K562 (cell line): ENCODE results near the gene MYOM1. TPM values are rescaled to one million over a fixed set of nuclear protein-coding genes. Genes with fewer than 3 reads are reported as not detected.

Source experiments
- CSDE1 ChIP-seq, 2 experiments: fragments of 450-650 bp; IDR thresholded peaks; 2 replicates each; pipeline ENCODE4 v1.6.1; 2016; ENCODE audit warnings: mild to moderate bottlenecking in 1 of 2
- DIDO1 ChIP-seq: fragments of 450-650 bp; IDR thresholded peaks from 2 replicates; pipeline ENCODE4 v1.6.1; 2016; ENCODE audit warnings: low read depth, missing biosample characterization, missing genetic modification characterization
- DPF2 ChIP-seq: fragments of 450-650 bp; IDR thresholded peaks from 2 replicates; pipeline ENCODE4 v1.6.1; 2016
- FIP1L1 ChIP-seq: fragments of 200-400 bp; formaldehyde crosslinking; IDR thresholded peaks from 2 replicates; pipeline ENCODE4 v1.6.1; 2018; ENCODE audit warnings: mild to moderate bottlenecking, low read depth, low read length; ENCODE audit not compliant: poor library complexity, severe bottlenecking
- ILK ChIP-seq: fragments of 450-650 bp; IDR thresholded peaks from 2 replicates; pipeline ENCODE4 v1.6.1; 2016; ENCODE audit warnings: missing genetic modification characterization, low read depth, mild to moderate bottlenecking, missing compliant biosample characterization, moderate library complexity, borderline replicate concordance
- MIER1 ChIP-seq: fragments of 450-650 bp; IDR thresholded peaks from 2 replicates; pipeline ENCODE4 v1.6.1; 2016; ENCODE audit warnings: antibody characterized with exemption, mild to moderate bottlenecking, low read depth
- PHF20 ChIP-seq: fragments of 450-650 bp; IDR thresholded peaks from 2 replicates; pipeline ENCODE4 v1.6.1; 2018; ENCODE audit not compliant: partially characterized antibody
- RBFOX2 ChIP-seq: fragments of 200-400 bp; formaldehyde crosslinking; IDR thresholded peaks from 2 replicates; pipeline ENCODE4 v1.6.1; 2017; ENCODE audit warnings: low read depth, mild to moderate bottlenecking, low read length, moderate library complexity
- RBM14 ChIP-seq: fragments of 200-400 bp; formaldehyde crosslinking; IDR thresholded peaks from 2 replicates; pipeline ENCODE4 v1.6.1; 2018; ENCODE audit warnings: low read depth, mild to moderate bottlenecking, low read length, moderate library complexity, borderline replicate concordance; ENCODE audit not compliant: insufficient read depth
- SRSF3 ChIP-seq: fragments of 200-400 bp; formaldehyde crosslinking; IDR thresholded peaks from 2 replicates; pipeline ENCODE4 v1.6.1; 2016; ENCODE audit warnings: mild to moderate bottlenecking, low read length, moderate library complexity; ENCODE audit not compliant: insufficient read depth
- ZC3H4 ChIP-seq: sonication (generic); formaldehyde crosslinking; IDR thresholded peaks from 2 replicates; pipeline ENCODE4 v1.9.0; 2021; ENCODE audit warnings: missing genetic modification reagents, borderline replicate concordance
- ZNF12 ChIP-seq: sonication (generic); formaldehyde crosslinking; IDR thresholded peaks from 2 replicates; pipeline ENCODE4 v1.4.0; 2020; ENCODE audit warnings: mild to moderate bottlenecking, missing genetic modification reagents
- polyA plus RNA-seq, 8 experiments: library from polyadenylated mRNA; depleted of rRNA in 4 of 8; stranded (reverse) in 5 of 8; unstranded in 3 of 8; fragments of >200 nt; fragmentation: Nextera tagmentation in 2 of 8; fragmentation: Illumina TruSeq in 1 of 8; extraction: Ambion mirVana in 2 of 8; extraction: Trizol in 1 of 8; gene quantifications; 2 replicates each; pipeline versions ENCODE4 v1.2.1 to v1.2.3, GENCODE V29; 2011 to 2014; ENCODE audit warnings: inconsistent platforms in 1 of 8, missing spikeins in 1 of 8
- total RNA-seq, 7 experiments: library from RNA; depleted of rRNA in 6 of 7; stranded (reverse); fragments of >200 nt in 6 of 7; fragmentation: Illumina TruSeq in 2 of 7; extraction: Trizol in 2 of 7; gene quantifications; 2 replicates each; pipeline versions ENCODE4 v1.2.1 to v1.2.3, GENCODE V29; 2011 to 2021; ENCODE audit warnings: low replicate concordance in 1 of 7
- TF ChIP-seq, protein P1 (sequence below), 2 experiments: fragments of 450-650 bp; IDR thresholded peaks; 2 replicates each; pipeline ENCODE4 v1.6.1; 2016; ENCODE audit warnings: mild to moderate bottlenecking in 2 of 2, borderline replicate concordance in 1 of 2, low read depth in 1 of 2, moderate library complexity in 1 of 2
- TF ChIP-seq, protein P2 (sequence below): sonication (generic); formaldehyde crosslinking; IDR thresholded peaks from 2 replicates; pipeline ENCODE4 v1.8.1; 2022; ENCODE audit warnings: missing genetic modification reagents
- TF ChIP-seq, protein P3 (sequence below), 3 experiments: IDR thresholded peaks in 2 of 3; conservative IDR thresholded peaks in 1 of 3; 2 replicates each; pipeline ENCODE4 v1.5.1; 2011 to 2012; ENCODE audit warnings: low read length in 3 of 3, mild to moderate bottlenecking in 3 of 3, control low read depth in 2 of 3, improper control_type of control experiment in 1 of 3, inconsistent platforms in 1 of 3, low read depth in 1 of 3, mixed read lengths in 1 of 3, moderate library complexity in 1 of 3; ENCODE audit not compliant: insufficient read depth in 2 of 3

The MYOM1 gene
- total and polyA plus RNA-seq, 9 of the 15 experiments (the other 6 are each of a cell fraction or from before 2014, with no cell fraction given), result 0.01 to 0.62 (median 0.25) TPM

DNA sequence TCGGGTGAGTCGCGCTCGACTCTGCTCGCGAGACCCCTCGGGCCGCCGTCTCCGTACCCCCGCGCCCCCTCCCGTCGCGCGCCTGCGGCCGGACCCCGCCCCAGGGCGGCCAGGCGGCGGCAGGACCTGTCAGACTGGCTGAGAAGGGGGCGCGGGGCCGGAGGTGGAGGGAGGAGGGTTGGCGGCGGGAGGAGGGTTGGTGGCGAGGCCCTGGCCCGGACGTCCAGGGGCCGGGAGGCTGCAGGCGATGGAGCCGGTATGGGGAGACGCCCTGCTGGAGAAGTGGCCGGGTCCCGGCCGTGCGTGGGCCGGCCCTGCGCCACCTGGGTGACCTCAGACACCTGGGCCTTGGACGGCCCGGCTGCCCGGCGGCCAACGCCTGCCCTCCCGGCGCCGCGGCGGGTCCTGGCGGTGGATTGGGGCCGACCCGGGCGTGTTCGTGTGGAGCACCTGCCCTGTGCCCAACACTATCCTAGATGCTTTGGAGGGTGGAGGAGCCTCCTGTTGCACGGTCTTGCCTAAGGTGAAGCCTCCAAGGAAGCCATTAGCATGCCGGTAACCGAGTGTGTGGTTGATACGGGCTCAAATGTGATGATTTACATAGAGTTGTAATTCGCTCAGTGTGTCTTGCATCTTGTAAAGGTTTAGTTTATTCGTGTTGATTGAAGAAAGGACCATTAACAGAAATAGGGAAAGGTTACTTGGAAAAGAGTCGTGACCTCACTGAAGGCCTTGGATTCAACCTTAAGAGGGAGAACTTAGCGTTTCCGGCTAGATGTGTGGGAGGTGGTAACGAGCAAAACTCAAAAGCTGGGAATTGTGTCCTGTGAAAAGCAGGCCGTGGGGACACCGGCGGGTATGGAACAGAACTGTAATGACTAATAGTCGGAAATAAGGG is 42.7 kb upstream of the MYOM1 start (continued):
- TF ChIP-seq CSDE1 (IDR thresholded peaks at IDR 0.05) (no peak), DIDO1 (tag) (no peak), RBFOX2 (peak; percentile 88), PHF20 (no peak), ILK (tag) (no peak), ZNF12 (CRISPR knock-in tag) (no peak), MIER1 (no peak), RBM14 (0 out of 2 replicates have a peak, but pooled peaks have one; percentile 71), SRSF3 (no peak), FIP1L1 (no peak), ZC3H4 (CRISPR knock-in tag) (no peak), DPF2 (peak; percentile 25; the same call in 1 of the 2 replicates)
- TF ChIP-seq, protein P1, sequence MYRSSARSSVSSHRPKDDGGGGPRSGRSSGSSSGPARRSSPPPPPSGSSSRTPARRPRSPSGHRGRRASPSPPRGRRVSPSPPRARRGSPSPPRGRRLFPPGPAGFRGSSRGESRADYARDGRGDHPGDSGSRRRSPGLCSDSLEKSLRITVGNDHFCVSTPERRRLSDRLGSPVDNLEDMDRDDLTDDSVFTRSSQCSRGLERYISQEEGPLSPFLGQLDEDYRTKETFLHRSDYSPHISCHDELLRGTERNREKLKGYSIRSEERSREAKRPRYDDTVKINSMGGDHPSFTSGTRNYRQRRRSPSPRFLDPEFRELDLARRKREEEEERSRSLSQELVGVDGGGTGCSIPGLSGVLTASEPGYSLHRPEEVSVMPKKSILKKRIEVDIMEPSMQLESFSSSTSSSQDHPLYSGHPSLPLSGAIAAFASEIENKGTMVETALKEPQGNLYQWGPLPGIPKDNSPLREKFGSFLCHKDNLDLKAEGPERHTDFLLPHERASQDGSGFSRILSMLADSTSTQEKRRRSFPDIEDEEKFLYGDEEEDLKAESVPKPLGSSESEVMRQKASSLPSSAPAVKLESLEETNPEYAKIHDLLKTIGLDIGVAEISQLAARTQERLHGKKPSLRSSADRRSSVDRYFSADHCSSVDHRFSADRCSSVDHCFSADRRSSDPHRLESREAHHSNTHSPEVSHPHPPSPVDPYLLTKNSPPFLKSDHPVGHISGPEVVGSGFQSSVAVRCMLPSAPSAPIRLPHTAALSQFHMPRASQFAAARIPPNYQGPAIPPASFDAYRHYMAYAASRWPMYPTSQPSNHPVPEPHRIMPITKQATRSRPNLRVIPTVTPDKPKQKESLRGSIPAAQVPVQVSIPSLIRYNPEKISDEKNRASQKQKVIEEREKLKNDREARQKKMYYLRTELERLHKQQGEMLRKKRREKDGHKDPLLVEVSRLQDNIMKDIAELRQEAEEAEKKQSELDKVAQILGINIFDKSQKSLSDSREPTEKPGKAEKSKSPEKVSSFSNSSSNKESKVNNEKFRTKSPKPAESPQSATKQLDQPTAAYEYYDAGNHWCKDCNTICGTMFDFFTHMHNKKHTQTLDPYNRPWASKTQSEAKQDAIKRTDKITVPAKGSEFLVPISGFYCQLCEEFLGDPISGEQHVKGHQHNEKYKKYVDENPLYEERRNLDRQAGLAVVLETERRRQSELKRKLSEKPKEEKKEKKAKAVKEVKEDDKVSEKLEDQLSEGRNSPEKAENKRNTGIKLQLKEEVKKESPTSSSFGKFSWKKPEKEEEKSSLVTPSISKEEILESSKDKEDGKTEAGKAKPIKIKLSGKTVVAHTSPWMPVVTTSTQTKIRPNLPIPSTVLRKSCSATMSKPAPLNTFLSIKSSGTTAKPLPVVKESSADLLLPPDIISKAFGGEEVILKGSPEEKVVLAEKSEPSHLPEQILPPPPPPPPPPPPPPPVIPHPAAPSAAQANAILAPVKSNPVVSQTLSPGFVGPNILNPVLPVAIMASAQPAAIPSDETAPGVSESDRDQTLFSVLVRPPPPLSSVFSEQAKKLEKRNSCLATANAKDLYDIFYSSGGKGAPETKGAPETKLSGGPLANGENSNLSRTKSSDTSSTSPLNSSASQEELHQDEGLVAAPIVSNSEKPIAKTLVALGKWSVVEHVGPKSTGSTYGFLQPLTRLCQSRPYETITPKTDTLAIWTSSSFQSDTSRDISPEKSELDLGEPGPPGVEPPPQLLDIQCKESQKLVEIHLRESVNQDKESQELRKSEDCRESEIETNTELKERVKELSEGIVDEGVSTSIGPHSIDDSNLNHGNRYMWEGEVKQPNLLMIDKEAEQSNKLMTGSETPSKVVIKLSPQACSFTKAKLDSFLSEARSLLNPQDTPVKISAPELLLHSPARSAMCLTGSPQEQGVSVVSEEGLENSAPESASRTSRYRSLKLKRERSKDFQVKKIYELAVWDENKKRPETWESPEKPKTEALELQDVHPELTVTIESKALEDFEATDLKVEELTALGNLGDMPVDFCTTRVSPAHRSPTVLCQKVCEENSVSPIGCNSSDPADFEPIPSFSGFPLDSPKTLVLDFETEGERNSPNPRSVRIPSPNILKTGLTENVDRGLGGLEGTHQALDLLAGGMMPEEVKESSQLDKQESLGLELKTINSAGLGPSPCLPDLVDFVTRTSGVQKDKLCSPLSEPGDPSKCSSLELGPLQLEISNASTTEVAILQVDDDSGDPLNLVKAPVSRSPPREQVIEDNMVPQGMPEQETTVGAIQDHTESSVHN (IDR thresholded peaks at IDR 0.05; ENCODE audit: borderline replicate concordance in 1 of 2, low read depth in 1 of 2), result no peak
- TF ChIP-seq, protein P2, sequence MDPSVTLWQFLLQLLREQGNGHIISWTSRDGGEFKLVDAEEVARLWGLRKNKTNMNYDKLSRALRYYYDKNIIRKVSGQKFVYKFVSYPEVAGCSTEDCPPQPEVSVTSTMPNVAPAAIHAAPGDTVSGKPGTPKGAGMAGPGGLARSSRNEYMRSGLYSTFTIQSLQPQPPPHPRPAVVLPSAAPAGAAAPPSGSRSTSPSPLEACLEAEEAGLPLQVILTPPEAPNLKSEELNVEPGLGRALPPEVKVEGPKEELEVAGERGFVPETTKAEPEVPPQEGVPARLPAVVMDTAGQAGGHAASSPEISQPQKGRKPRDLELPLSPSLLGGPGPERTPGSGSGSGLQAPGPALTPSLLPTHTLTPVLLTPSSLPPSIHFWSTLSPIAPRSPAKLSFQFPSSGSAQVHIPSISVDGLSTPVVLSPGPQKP (CRISPR knock-in tag), result no peak
- TF ChIP-seq, protein P3, sequence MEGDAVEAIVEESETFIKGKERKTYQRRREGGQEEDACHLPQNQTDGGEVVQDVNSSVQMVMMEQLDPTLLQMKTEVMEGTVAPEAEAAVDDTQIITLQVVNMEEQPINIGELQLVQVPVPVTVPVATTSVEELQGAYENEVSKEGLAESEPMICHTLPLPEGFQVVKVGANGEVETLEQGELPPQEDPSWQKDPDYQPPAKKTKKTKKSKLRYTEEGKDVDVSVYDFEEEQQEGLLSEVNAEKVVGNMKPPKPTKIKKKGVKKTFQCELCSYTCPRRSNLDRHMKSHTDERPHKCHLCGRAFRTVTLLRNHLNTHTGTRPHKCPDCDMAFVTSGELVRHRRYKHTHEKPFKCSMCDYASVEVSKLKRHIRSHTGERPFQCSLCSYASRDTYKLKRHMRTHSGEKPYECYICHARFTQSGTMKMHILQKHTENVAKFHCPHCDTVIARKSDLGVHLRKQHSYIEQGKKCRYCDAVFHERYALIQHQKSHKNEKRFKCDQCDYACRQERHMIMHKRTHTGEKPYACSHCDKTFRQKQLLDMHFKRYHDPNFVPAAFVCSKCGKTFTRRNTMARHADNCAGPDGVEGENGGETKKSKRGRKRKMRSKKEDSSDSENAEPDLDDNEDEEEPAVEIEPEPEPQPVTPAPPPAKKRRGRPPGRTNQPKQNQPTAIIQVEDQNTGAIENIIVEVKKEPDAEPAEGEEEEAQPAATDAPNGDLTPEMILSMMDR (IDR thresholded peaks at IDR 0.05 in 2 of 3, conservative IDR thresholded peaks at IDR 0.05 in 1 of 3; ENCODE audit: insufficient read depth in 2 of 3, low read depth in 1 of 3, low read length in 3 of 3), result 0 out of 6 replicates have a peak, but pooled peaks of 1 of the 3 experiments have one; percentile 2
